ENCODE data around the gene METTL25. TPM values are rescaled to one million over a fixed set of nuclear protein-coding genes. Genes with fewer than 3 reads are reported as not detected.

The METTL25 gene
- total RNA-seq, result 6.2 to 10.9 TPM (median 8.9 TPM) in 3 replicates
- long read RNA-seq, transcript METTL25-201 (12 exons, 2,093 nt), result major isoform, 5 of 6 reads
- long read RNA-seq, partial matches to known transcripts, result 0 of 6 reads
- long read RNA-seq, other reads (novel, unspliced or antisense), result 1 of 6 reads

GRCh38 chr12:82358200-82359114 is at the start of gene METTL25, which contains the start of gene CCDC59:
METTL25 (plus strand) TSS chr12:82358529; CDS start chr12:82358566, 37 bp downstream.
CCDC59 (minus strand) TSS chr12:82358387; CDS start chr12:82358376, 11 bp downstream.
- Mint-ChIP-seq H3K27me3 (ENCODE audit: low read depth) (no peaks in the 10 kb centered on the region), H3K9me3 (ENCODE audit: low read depth) (no peaks in the 10 kb centered on the region), H3K36me3 (ENCODE audit: low read depth) (peaks cover 10% of the 10 kb centered on the region), H3K4me1 (ENCODE audit: low read depth) (peaks cover 45% of the 10 kb centered on the region), H3K4me3 (ENCODE audit: unreplicated experiment) (peak within 1 kb of the TSS; percentile 98), H3K27ac (ENCODE audit: unreplicated experiment) (peak within 1 kb of the TSS; percentile 100)
- DNase-seq (ENCODE audit: low spot score), result peak; percentile 98
- TF ChIP-seq, protein P1, sequence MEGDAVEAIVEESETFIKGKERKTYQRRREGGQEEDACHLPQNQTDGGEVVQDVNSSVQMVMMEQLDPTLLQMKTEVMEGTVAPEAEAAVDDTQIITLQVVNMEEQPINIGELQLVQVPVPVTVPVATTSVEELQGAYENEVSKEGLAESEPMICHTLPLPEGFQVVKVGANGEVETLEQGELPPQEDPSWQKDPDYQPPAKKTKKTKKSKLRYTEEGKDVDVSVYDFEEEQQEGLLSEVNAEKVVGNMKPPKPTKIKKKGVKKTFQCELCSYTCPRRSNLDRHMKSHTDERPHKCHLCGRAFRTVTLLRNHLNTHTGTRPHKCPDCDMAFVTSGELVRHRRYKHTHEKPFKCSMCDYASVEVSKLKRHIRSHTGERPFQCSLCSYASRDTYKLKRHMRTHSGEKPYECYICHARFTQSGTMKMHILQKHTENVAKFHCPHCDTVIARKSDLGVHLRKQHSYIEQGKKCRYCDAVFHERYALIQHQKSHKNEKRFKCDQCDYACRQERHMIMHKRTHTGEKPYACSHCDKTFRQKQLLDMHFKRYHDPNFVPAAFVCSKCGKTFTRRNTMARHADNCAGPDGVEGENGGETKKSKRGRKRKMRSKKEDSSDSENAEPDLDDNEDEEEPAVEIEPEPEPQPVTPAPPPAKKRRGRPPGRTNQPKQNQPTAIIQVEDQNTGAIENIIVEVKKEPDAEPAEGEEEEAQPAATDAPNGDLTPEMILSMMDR (IDR thresholded peaks at IDR 0.05), result peak; percentile 98

DNA sequence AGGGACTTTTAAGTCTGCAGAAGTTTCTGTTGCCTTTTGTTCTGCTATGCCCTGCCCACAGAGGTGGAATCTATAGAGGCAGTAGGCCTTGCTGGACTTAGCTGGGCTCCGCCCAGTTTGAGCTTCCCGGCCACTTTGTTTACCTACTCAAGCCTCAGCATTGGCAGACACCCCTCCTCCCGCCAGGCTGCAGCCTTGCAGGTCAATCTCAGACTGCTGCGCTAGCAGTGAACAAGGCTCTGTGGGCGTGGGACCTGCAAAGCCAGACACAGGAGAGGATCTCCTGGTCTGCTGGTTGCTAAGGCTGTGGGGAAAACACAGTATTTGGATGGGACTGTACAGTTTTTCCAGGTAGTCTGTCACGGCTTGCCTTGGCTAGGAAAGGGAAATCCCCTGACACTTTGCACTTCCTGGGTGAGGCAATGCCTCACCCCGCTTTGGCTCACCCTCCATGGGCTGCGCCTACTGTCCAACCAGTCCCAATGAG is 43.9 kb upstream of the METTL25 start:
- H3K4me3 Mint-ChIP-seq (ENCODE audit: unreplicated experiment), result no peak overlapping the region
- H3K36me3 Mint-ChIP-seq (ENCODE audit: low read depth), result no peaks in the 10 kb centered on the region
- DNase-seq (ENCODE audit: low spot score), result no peak
- H3K9me3 Mint-ChIP-seq (ENCODE audit: low read depth), result peaks cover 11% of the 10 kb centered on the region
- H3K27me3 Mint-ChIP-seq (ENCODE audit: low read depth), result peaks cover 19% of the 10 kb centered on the region
- TF ChIP-seq, protein P1 (IDR thresholded peaks at IDR 0.05), result no peak
- H3K4me1 Mint-ChIP-seq (ENCODE audit: low read depth), result no peaks in the 10 kb centered on the region
- no peak overlapping the region for H3K27ac Mint-ChIP-seq (ENCODE audit: unreplicated experiment)

DNA sequence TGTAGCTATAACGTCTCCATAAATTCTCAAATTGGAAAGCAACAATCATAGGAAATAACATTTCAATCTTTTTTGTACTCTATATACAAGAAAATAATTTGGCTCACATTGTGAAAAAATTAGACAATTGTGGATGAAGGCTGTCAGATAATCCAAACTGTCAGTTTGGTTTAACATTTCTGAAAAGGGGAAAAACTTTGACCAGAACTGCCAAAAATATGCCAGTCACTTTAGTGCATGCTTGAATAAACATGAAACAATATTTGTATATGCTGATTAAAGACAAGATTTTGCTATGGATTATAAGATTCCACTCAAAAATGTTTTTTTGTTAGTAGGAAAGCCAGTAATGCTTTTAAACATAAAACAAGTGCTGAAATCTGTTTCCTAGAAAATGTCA is 39.1 kb upstream of the METTL25 start:
- no peaks in the 10 kb centered on the region for H3K4me1 Mint-ChIP-seq (ENCODE audit: low read depth)

DNA sequence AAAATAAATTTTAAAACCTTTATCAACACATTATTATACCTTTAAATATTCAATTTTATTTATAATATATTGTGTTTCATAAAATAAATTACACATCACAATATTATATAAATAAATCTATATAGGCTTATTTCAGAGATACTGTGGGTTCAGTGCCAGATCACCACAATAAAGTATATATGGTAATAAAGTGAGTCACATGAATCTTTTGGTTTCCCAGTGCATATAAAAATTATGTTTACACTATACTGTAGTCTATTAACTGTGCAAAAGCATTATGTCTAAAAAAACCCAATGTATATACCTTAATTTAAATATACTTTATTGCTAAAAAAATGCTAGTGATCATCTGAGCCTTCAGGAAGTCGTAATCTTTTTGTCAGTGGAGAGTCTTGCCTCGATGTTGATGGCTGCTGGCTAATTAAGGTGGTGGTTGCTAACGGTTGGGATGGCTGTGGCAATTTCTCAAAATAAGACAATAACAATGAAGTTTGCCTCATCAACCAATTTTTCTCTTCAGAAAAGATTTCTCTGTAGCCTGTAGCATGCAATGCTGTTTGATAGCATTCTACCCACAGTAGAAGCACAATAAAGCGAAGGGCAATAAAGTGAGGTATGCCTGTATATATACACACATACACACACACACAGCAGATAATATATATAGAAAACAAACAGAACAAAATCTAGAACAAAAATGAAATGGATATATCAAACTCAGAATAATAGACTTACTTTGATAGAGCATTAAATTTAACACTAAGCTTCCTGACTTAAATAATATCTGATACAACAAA is 32.6 kb upstream of the METTL25 start:
- no peaks in the 10 kb centered on the region for H3K9me3 Mint-ChIP-seq (ENCODE audit: low read depth)
- TF ChIP-seq, protein P1 (IDR thresholded peaks at IDR 0.05), result no peak
- H3K4me1 Mint-ChIP-seq (ENCODE audit: low read depth), result no peaks in the 10 kb centered on the region
- DNase-seq (ENCODE audit: low spot score), result no peak
- H3K4me3 Mint-ChIP-seq (ENCODE audit: unreplicated experiment), result no peak overlapping the region
- H3K36me3 Mint-ChIP-seq (ENCODE audit: low read depth), result no peaks in the 10 kb centered on the region
- H3K27ac Mint-ChIP-seq (ENCODE audit: unreplicated experiment), result no peak overlapping the region
- peaks cover 23% of the 10 kb centered on the region for H3K27me3 Mint-ChIP-seq (ENCODE audit: low read depth)

More for the DNA sequence above, 39.1 kb upstream of the METTL25 start:
- Mint-ChIP-seq H3K27me3 (ENCODE audit: low read depth) (peaks cover 22% of the 10 kb centered on the region), H3K36me3 (ENCODE audit: low read depth) (no peaks in the 10 kb centered on the region), H3K27ac (ENCODE audit: unreplicated experiment) (no peak overlapping the region), H3K9me3 (ENCODE audit: low read depth) (no peaks in the 10 kb centered on the region), H3K4me3 (ENCODE audit: unreplicated experiment) (no peak overlapping the region)
- TF ChIP-seq, protein P1 (IDR thresholded peaks at IDR 0.05), result no peak
- DNase-seq (ENCODE audit: low spot score), result no peak

Measured in chondrocyte (in vitro differentiated cells).